Measurements from ENCODE around the gene CEACAM19. TPM values are rescaled to one million over a fixed set of nuclear protein-coding genes. Genes with fewer than 3 reads are reported as not detected.

Gene CEACAM19
- total RNA-seq, 1 donor = 0.72 TPM

GRCh38 chr19:44634785-44635184 lies 36.5 kb upstream of the CEACAM19 start:
- Histone ChIP-seq H2AFZ (ENCODE audit: low read length) (no peak overlapping the region), H3K4me1 (ENCODE audit: insufficient read depth, low read length) (peaks cover 24% of the 10 kb centered on the region), H3K4me3 (ENCODE audit: insufficient read depth, low read length) (no peak overlapping the region), H3K36me3 (ENCODE audit: insufficient read depth, low read length) (no peaks in the 10 kb centered on the region), H3K79me2 (ENCODE audit: insufficient read depth, low read length) (no peaks in the 10 kb centered on the region), H3K9me3 (ENCODE audit: low read depth, low read length) (no peaks in the 10 kb centered on the region), H3K27me3 (ENCODE audit: insufficient read depth, low read length) (no peaks in the 10 kb centered on the region), H3K27ac (ENCODE audit: low read depth, low read length) (peak overlapping the region; percentile 87), H3K4me2 (ENCODE audit: insufficient read depth, low read length) (no peak overlapping the region), H4K20me1 (ENCODE audit: insufficient read depth, low read length) (no peaks in the 10 kb centered on the region)
- DNase-seq (ENCODE audit: insufficient read length, low spot score, missing footprints) = no peak
- no peak for TF ChIP-seq CTCF (IDR thresholded peaks at IDR 0.05; ENCODE audit: extremely low read depth, low read depth, low read length)

GRCh38 chr19:44635581-44636438 lies 35.5 kb upstream of the CEACAM19 start:
- H4K20me1 ChIP-seq (ENCODE audit: insufficient read depth, low read length) = no peaks in the 10 kb centered on the region
- peaks cover 26% of the 10 kb centered on the region for H3K4me1 ChIP-seq (ENCODE audit: insufficient read depth, low read length)
- peak overlapping the region; percentile 65 for H3K4me2 ChIP-seq (ENCODE audit: insufficient read depth, low read length)
- peak overlapping the region; percentile 87 for H3K27ac ChIP-seq (ENCODE audit: low read depth, low read length)
- no peak for TF ChIP-seq CTCF (IDR thresholded peaks at IDR 0.05; ENCODE audit: extremely low read depth, low read depth, low read length)
- no peaks in the 10 kb centered on the region for H3K79me2 ChIP-seq (ENCODE audit: insufficient read depth, low read length)
- no peaks in the 10 kb centered on the region for H3K27me3 ChIP-seq (ENCODE audit: insufficient read depth, low read length)
- peak; percentile 81 for DNase-seq (ENCODE audit: insufficient read length, low spot score, missing footprints)
- H3K36me3 ChIP-seq (ENCODE audit: insufficient read depth, low read length) = no peaks in the 10 kb centered on the region
- no peaks in the 10 kb centered on the region for H3K9me3 ChIP-seq (ENCODE audit: low read depth, low read length)
- peak overlapping the region; percentile 73 for H2AFZ ChIP-seq (ENCODE audit: low read length)
- peak overlapping the region; percentile 36 for H3K4me3 ChIP-seq (ENCODE audit: insufficient read depth, low read length)

- Histone ChIP-seq H3K79me2 (ENCODE audit: insufficient read depth, low read length) (no peaks in the 10 kb centered on the region), H3K4me2 (ENCODE audit: insufficient read depth, low read length) (peak overlapping the region; percentile 65), H3K27ac (ENCODE audit: low read depth, low read length) (peak overlapping the region; percentile 87), H3K9me3 (ENCODE audit: low read depth, low read length) (no peaks in the 10 kb centered on the region), H3K36me3 (ENCODE audit: insufficient read depth, low read length) (no peaks in the 10 kb centered on the region), H2AFZ (ENCODE audit: low read length) (no peak overlapping the region), H3K4me1 (ENCODE audit: insufficient read depth, low read length) (peaks cover 35% of the 10 kb centered on the region), H3K4me3 (ENCODE audit: insufficient read depth, low read length) (no peak overlapping the region), H3K27me3 (ENCODE audit: insufficient read depth, low read length) (no peaks in the 10 kb centered on the region), H4K20me1 (ENCODE audit: insufficient read depth, low read length) (no peaks in the 10 kb centered on the region)
- DNase-seq (ENCODE audit: insufficient read length, low spot score, missing footprints) = no peak
- no peak for TF ChIP-seq CTCF (IDR thresholded peaks at IDR 0.05; ENCODE audit: extremely low read depth, low read depth, low read length)
These were observed 34.6 kb upstream of the CEACAM19 start for GRCh38 chr19:44636439-44637389.

All from osteoblast (primary cell).